22Rv1 (cell line): Measurements from ENCODE around the gene KRT73.

Experiments
- H3K27ac ChIP-seq: fragments of 450-650 bp; 2 replicates; pipeline ENCODE4 v1.5.1; 2017
- ZFX ChIP-seq: fragments of 450-650 bp; IDR thresholded peaks from 2 replicates; pipeline ENCODE4 v1.6.1; 2017; ENCODE audit warnings: antibody characterized with exemption, borderline replicate concordance
- TF ChIP-seq, protein P1 (sequence below): fragments of 450-650 bp; IDR thresholded peaks from 2 replicates; pipeline ENCODE4 v1.5.1; 2017; ENCODE audit warnings: mild to moderate bottlenecking

Gene KRT73

DNA sequence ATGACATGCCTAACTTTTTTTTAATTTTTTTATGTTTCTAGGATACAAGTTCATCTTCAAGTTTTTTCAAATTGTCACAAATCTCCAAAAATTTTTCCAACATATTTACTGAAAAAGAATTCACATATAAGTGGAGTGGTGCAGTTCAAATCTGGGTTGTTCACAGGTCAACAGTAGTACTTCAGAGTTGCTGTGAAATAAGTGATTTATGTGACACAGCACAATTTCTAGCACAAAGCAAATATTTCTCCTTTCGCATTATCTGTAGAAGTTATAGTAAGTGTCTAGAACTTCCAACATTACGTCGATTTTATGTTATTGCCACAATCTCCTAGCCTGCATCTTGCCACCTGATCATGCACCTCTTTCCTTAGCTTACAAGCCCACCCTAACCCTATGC, 43.3 kb upstream of the KRT73 start:
- no peak overlapping the region for H3K27ac ChIP-seq
- TF ChIP-seq, protein P1, sequence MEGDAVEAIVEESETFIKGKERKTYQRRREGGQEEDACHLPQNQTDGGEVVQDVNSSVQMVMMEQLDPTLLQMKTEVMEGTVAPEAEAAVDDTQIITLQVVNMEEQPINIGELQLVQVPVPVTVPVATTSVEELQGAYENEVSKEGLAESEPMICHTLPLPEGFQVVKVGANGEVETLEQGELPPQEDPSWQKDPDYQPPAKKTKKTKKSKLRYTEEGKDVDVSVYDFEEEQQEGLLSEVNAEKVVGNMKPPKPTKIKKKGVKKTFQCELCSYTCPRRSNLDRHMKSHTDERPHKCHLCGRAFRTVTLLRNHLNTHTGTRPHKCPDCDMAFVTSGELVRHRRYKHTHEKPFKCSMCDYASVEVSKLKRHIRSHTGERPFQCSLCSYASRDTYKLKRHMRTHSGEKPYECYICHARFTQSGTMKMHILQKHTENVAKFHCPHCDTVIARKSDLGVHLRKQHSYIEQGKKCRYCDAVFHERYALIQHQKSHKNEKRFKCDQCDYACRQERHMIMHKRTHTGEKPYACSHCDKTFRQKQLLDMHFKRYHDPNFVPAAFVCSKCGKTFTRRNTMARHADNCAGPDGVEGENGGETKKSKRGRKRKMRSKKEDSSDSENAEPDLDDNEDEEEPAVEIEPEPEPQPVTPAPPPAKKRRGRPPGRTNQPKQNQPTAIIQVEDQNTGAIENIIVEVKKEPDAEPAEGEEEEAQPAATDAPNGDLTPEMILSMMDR = no peak
- no peak for TF ChIP-seq ZFX

DNA sequence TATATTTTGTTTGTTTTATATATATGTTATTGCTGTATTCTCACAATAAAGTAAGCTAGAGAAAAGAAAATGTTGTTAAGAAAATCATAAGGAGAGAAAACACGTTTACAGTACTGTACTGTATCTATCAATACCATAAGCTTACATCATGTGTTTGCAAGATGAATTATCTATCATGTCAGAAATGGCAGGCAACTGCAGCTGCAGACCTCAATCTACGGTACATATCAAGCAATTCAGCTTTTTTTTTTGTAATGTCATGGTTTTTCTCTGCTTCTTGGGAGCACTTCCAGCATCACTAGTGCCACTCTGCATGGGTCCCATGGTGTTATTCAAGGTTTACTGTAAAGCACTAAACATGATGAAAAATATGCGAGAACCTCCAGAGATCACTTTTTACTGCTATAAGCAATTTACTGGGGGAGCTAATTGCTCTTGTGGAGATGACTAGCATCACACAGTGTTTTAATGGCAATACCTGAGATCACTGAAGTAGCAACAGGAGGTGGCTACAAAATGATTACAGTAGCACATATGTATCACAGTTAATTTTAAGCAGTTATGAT, 42.7 kb upstream of the KRT73 start:
- TF ChIP-seq, protein P1 = no peak
- no peak for TF ChIP-seq ZFX
- H3K27ac ChIP-seq = no peak overlapping the region

DNA sequence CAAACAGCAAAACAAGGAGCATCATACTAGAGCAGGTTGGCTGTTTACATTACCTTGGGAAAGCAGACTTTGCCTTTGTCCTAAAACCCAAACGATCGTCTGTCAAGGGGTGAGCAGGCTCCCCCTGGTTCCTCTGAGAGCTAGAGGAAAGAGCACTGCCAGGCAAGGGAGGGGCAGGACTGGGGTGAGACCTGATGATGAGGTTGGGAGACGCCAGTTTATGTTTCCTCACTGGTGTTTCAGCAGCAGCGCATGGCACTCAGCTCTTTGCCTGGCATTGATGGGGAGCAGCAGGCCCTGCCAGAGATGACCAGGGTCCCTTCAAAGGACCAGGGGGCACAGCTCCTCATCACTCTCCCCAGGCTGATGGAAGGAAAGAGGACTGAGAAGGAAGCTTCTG, 41.6 kb upstream of the KRT73 start:
- H3K27ac ChIP-seq = no peak overlapping the region
- TF ChIP-seq, protein P1 = no peak
- TF ChIP-seq ZFX = no peak

DNA sequence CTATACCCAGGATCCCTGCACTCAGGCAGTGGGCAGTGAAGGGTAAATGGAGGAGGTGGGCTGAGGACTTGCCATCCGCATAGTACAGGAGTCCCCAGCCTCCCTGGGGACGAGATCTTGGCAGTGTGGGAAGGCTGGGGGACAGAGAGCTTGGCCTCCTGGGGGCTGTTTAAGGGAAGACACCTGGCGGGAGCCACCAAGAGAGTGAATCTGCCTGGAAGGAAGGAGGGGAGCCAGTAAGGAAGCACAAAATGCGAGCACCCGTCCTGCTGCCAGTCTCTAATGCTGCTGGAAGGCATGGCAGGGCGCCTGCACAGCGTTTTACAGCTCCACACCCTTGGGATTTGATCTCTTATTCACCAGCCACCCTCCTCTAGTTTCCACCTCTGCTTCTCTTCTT, 41.0 kb upstream of the KRT73 start:
- no peak overlapping the region for H3K27ac ChIP-seq
- TF ChIP-seq, protein P1 = no peak
- TF ChIP-seq ZFX = no peak

DNA sequence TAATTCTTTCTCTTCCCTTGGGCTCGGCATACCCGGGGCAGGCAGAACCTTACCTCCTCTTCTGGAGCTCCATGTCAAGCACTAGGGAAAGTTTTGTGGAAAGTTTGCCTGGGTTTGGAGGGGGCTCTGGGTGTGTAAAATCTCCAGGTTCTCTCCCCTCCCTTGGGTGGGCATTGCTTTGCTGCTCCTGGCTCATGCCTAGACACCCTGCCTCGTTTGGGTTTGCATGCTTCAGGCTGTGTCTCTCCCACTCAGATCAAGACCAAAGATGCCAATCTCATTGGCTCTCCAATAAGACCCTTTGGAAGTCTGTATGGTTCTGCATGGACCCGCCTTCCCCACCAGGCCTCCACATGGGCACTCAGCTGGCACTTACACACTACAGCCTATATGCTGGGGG, 39.8 kb upstream of the KRT73 start:
- no peak overlapping the region for H3K27ac ChIP-seq
- no peak for TF ChIP-seq ZFX

DNA sequence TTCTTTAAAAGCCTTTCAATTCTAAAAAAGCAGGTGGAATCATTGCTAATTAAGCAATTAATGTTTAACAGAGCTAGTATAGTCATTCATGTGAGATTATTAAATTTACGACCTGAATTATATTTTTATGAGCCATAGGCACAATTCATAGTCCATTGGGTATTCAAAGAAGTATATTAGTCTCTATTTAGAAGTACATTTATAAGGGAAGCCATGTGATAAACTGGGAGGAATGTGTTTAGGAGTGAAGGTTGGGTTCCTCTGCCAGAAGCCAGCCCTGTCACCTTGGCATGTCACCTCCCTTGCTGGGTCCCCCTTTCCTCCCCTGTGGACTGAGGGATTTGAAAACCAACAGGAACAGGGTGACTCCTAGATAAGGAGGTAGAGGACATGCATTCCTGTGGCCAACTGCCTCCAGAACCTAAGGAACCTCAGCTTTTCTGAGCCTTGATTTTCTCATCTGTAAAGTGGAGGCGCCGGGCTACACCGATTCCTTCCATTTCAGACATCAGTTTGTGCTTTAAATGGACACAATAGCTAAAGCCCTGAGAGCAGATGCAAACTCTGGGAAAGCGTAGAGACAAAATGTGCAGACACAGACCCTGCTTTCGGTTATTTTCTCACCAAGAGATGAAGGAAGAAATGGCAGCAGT, 39.0 kb upstream of the KRT73 start:
- H3K27ac ChIP-seq = no peak overlapping the region
- TF ChIP-seq ZFX = no peak
- TF ChIP-seq, protein P1 = no peak

DNA sequence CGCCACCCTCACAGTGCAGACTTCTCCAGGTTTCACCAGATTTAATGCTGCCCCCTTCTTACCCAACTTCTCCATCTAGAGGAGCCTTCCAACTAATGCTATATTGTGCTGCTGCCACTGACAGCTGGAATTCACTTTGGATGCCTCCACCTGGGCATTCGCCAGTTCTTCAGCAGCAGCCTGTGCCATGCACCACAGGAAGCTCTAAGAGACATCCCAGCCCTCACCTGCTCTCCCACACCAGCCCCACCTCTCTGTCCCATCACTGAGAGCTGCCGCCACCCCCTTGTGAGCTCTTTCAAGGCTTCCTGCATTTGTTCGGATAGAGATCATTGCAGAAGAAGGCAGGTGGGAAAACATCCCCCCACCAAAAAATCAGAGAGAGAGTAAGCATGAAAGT, 38.3 kb upstream of the KRT73 start:
- no peak for TF ChIP-seq ZFX
- TF ChIP-seq, protein P1 = no peak
- no peak overlapping the region for H3K27ac ChIP-seq
